ENCODE measurements around the gene NABP1. TPM values are rescaled to one million over a fixed set of nuclear protein-coding genes. Genes with fewer than 3 reads are reported as not detected.
"Not testable (repeated sequence)": the region's sequence is repeated elsewhere in the genome, so short reads cannot be mapped to it uniquely, and the experiment has no call there.

Gene NABP1
- total RNA-seq, 1 donor from 2014 or later: 13.0 TPM

GRCh38 chr2:191643429-191643828, 34.5 kb upstream of the NABP1 start:
- Mint-ChIP-seq H3K9me3 (ENCODE audit: unreplicated experiment) (no peaks in the 10 kb centered on the region), H3K4me3 (ENCODE audit: unreplicated experiment) (no peak overlapping the region), H3K4me1 (ENCODE audit: low read depth, unreplicated experiment) (no peaks in the 10 kb centered on the region), H3K36me3 (ENCODE audit: unreplicated experiment) (no peaks in the 10 kb centered on the region), H3K27ac (ENCODE audit: unreplicated experiment) (no peak overlapping the region), H3K27me3 (ENCODE audit: unreplicated experiment) (no peaks in the 10 kb centered on the region)
- TF ChIP-seq CTCF (IDR thresholded peaks at IDR 0.05; ENCODE audit: partially characterized antibody, unreplicated experiment): no peak
- no peak for DNase-seq

- not testable (repeated sequence) for DNase-seq; H3K4me3 Mint-ChIP-seq (ENCODE audit: unreplicated experiment); H3K27me3 Mint-ChIP-seq (ENCODE audit: unreplicated experiment); H3K27ac Mint-ChIP-seq (ENCODE audit: unreplicated experiment); H3K36me3 Mint-ChIP-seq (ENCODE audit: unreplicated experiment); H3K4me1 Mint-ChIP-seq (ENCODE audit: low read depth, unreplicated experiment); H3K9me3 Mint-ChIP-seq (ENCODE audit: unreplicated experiment)
Observed at GRCh38 chr2:191644613-191645012, 33.3 kb upstream of the NABP1 start.

- Mint-ChIP-seq H3K27ac (ENCODE audit: unreplicated experiment) (no peak overlapping the region), H3K36me3 (ENCODE audit: unreplicated experiment) (no peaks in the 10 kb centered on the region), H3K9me3 (ENCODE audit: unreplicated experiment) (no peaks in the 10 kb centered on the region), H3K4me1 (ENCODE audit: low read depth, unreplicated experiment) (no peaks in the 10 kb centered on the region), H3K4me3 (ENCODE audit: unreplicated experiment) (no peak overlapping the region), H3K27me3 (ENCODE audit: unreplicated experiment) (no peaks in the 10 kb centered on the region)
- TF ChIP-seq CTCF (IDR thresholded peaks at IDR 0.05; ENCODE audit: partially characterized antibody, unreplicated experiment): no peak
- no peak for DNase-seq
Observed at GRCh38 chr2:191645032-191645431, 32.9 kb upstream of the NABP1 start.

GRCh38 chr2:191645434-191646162, 32.3 kb upstream of the NABP1 start:
- no peak overlapping the region for H3K27ac Mint-ChIP-seq (ENCODE audit: unreplicated experiment)
- no peak for DNase-seq
- no peaks in the 10 kb centered on the region for H3K27me3 Mint-ChIP-seq (ENCODE audit: unreplicated experiment)
- H3K4me1 Mint-ChIP-seq (ENCODE audit: low read depth, unreplicated experiment): no peaks in the 10 kb centered on the region
- no peaks in the 10 kb centered on the region for H3K36me3 Mint-ChIP-seq (ENCODE audit: unreplicated experiment)
- H3K4me3 Mint-ChIP-seq (ENCODE audit: unreplicated experiment): no peak overlapping the region
- H3K9me3 Mint-ChIP-seq (ENCODE audit: unreplicated experiment): no peaks in the 10 kb centered on the region
- TF ChIP-seq CTCF (IDR thresholded peaks at IDR 0.05; ENCODE audit: partially characterized antibody, unreplicated experiment): no peak

GRCh38 chr2:191646163-191646902, 31.6 kb upstream of the NABP1 start:
- H3K9me3 Mint-ChIP-seq (ENCODE audit: unreplicated experiment): no peaks in the 10 kb centered on the region
- H3K4me1 Mint-ChIP-seq (ENCODE audit: low read depth, unreplicated experiment): no peaks in the 10 kb centered on the region
- no peak for DNase-seq
- no peak for TF ChIP-seq CTCF (IDR thresholded peaks at IDR 0.05; ENCODE audit: partially characterized antibody, unreplicated experiment)
- no peak overlapping the region for H3K27ac Mint-ChIP-seq (ENCODE audit: unreplicated experiment)
- H3K4me3 Mint-ChIP-seq (ENCODE audit: unreplicated experiment): no peak overlapping the region
- H3K36me3 Mint-ChIP-seq (ENCODE audit: unreplicated experiment): no peaks in the 10 kb centered on the region
- no peaks in the 10 kb centered on the region for H3K27me3 Mint-ChIP-seq (ENCODE audit: unreplicated experiment)
